ENCODE data around the gene FAM83G. TPM values are rescaled to one million over a fixed set of nuclear protein-coding genes. Genes with fewer than 3 reads are reported as not detected.

Gene FAM83G
- total and polyA plus RNA-seq, 12 donors, result 1.8 to 7.3 (median 4.0) TPM

DNA sequence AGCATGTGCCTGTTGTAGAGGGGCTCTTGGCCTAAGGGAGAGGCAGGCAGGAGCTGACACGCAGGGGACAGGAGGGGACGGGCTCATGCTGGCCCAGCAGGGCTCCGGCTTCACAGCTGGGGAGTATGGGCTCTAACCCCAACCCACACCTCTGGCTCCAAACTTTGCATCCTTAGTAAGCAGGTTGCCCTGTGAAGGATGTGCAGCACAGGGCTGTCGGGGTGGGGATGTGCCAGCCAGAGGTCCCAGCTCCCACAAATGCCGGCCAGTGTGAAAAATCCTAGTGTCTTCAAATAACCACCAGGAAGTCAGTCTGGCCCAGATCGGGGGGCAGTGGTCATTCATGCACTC lies 14.0 kb upstream of the FAM83G start:
- Histone ChIP-seq H3K4me1 (replicated peaks in 1 of 2) (no peaks in the 10 kb centered on the region), H3K27ac (no peak overlapping the region), H3K27me3 (no peaks in the 10 kb centered on the region), H3K36me3 (replicated peaks in 1 of 2) (no peaks in the 10 kb centered on the region), H3K9me3 (replicated peaks in 1 of 3) (no peaks in the 10 kb centered on the region), H3K4me3 (no peak overlapping the region)
- no peak for DNase-seq
- intact Hi-C loops (cut with DNase I), result no loop called here
- WGBS, 4 donors, result 71 to 86% (median 78%) methylated on average over 4 to 6 of the region's 6 CpGs
- no peak for TF ChIP-seq POLR2A (IDR thresholded peaks at IDR 0.05)
- TF ChIP-seq, protein P1, sequence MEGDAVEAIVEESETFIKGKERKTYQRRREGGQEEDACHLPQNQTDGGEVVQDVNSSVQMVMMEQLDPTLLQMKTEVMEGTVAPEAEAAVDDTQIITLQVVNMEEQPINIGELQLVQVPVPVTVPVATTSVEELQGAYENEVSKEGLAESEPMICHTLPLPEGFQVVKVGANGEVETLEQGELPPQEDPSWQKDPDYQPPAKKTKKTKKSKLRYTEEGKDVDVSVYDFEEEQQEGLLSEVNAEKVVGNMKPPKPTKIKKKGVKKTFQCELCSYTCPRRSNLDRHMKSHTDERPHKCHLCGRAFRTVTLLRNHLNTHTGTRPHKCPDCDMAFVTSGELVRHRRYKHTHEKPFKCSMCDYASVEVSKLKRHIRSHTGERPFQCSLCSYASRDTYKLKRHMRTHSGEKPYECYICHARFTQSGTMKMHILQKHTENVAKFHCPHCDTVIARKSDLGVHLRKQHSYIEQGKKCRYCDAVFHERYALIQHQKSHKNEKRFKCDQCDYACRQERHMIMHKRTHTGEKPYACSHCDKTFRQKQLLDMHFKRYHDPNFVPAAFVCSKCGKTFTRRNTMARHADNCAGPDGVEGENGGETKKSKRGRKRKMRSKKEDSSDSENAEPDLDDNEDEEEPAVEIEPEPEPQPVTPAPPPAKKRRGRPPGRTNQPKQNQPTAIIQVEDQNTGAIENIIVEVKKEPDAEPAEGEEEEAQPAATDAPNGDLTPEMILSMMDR (IDR thresholded peaks at IDR 0.05), result no peak

DNA sequence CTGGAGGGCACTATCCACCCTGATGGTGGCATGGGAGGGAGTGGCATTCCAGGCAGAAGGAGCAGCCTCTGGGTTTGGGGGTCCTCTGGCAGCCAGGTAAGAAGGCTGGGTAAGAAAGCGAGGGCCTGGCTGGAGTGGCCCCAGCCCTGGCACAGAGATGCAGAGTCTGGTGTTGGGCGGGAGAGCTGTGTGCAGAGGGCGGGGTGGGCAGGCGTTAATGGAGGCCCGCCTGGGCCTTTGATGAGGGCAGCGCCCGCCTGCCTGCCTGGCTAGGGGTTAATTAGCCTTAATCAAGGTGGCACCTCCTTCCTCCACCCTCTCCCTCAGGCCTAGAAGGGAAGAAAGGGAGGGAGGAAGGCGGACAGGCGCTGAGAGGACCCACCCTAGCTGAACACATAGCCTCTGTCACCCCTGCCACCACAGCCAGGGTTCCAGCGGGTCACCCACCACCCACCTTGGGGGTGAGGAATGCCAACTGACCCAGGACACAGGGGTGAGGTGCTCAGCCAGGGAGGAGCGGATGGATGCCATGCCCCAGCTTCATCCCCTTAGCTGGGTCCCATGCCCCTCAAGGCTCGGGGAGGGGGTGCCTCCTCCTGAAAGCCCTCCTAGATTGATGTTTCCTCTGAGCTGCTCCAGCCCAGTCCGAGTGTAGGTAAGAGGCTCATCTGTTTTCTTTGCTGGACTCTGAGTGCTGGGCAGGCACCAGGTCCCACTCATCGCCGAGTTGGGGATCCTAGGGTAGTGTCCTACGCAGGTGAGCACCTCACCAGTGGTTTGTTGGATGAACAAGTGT lies 13.4 kb upstream of the FAM83G start:
- no peaks in the 10 kb centered on the region for H3K9me3 ChIP-seq (replicated peaks in 1 of 3)
- intact Hi-C loops (cut with DNase I), result no loop called here
- 75 to 87% (median 83%) methylated on average over 12 to 16 of the region's 16 CpGs for WGBS, 4 donors
- H3K27me3 ChIP-seq, result no peaks in the 10 kb centered on the region
- no peak overlapping the region for H3K4me3 ChIP-seq
- TF ChIP-seq POLR2A (IDR thresholded peaks at IDR 0.05), result no peak
- TF ChIP-seq, protein P1 (IDR thresholded peaks at IDR 0.05), result no peak
- no peaks in the 10 kb centered on the region for H3K36me3 ChIP-seq (replicated peaks in 1 of 2)
- no peaks in the 10 kb centered on the region for H3K4me1 ChIP-seq (replicated peaks in 1 of 2)
- no peak overlapping the region for H3K27ac ChIP-seq
- no peak for DNase-seq

DNA sequence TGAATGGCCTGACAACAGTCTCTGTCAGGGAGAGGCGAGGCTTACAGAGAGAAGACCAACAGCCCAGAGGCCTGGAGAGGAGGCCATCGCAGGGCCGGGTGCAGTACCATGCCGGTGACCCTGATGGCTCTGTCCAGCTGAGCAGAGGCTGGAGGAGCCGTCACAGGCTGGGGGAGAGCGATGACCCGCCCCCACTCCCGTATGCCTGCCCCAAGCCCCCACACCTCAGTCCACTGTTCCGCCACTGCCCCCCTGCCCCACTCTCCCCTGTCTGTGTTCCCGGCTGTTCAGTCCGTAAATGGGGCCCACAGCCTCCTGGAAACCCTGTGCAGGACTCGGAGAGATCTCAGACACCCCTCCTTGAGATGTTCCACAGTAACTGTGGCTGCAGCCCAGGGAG lies 12.8 kb upstream of the FAM83G start:
- 76 to 80% (median 78%) methylated on average over 6 to 12 of the region's 12 CpGs for WGBS, 4 donors
- intact Hi-C loops (cut with DNase I), result no loop called here
- DNase-seq, result no peak

DNA sequence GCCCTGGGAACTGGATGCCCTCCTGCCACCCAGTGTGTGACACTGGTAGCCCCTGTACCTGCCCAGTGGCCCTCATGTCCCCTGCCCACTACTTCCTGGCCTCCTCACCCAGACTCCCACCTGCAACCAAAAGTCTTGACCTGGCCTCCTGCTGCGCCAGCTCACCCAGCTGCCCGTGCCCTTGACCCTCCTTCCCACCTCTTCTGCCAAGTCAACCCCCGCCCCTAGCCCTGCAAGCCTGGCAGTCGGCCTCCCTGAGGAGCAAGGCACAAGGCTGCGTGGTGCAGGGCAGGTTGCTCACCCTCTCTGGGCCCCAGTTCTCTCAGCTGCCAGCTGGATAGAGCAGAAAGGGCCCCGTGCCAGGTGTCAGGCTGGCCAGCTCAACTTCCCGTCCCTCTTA lies 12.3 kb upstream of the FAM83G start:
- intact Hi-C loops (cut with DNase I), result no loop called here
- H3K27ac ChIP-seq, result no peak overlapping the region
- no peak for DNase-seq
- no peaks in the 10 kb centered on the region for H3K27me3 ChIP-seq
- no peaks in the 10 kb centered on the region for H3K4me1 ChIP-seq (replicated peaks in 1 of 2)
- WGBS, 4 donors, result 17 to 56% (median 55%) methylated on average over 1 to 7 of the region's 7 CpGs
- no peak overlapping the region for H3K4me3 ChIP-seq
- TF ChIP-seq, protein P1 (IDR thresholded peaks at IDR 0.05), result no peak
- TF ChIP-seq POLR2A (IDR thresholded peaks at IDR 0.05), result no peak
- H3K36me3 ChIP-seq (replicated peaks in 1 of 2), result no peaks in the 10 kb centered on the region
- H3K9me3 ChIP-seq (replicated peaks in 1 of 3), result no peaks in the 10 kb centered on the region

More for the DNA sequence above, 12.8 kb upstream of the FAM83G start:
- no peaks in the 10 kb centered on the region for H3K4me1 ChIP-seq (replicated peaks in 1 of 2)
- H3K4me3 ChIP-seq, result no peak overlapping the region
- no peaks in the 10 kb centered on the region for H3K27me3 ChIP-seq
- H3K9me3 ChIP-seq (replicated peaks in 1 of 3), result no peaks in the 10 kb centered on the region
- H3K36me3 ChIP-seq (replicated peaks in 1 of 2), result no peaks in the 10 kb centered on the region
- no peak overlapping the region for H3K27ac ChIP-seq
- TF ChIP-seq, protein P1 (IDR thresholded peaks at IDR 0.05), result no peak
- TF ChIP-seq POLR2A (IDR thresholded peaks at IDR 0.05), result no peak
